ENCODE measurements around the gene DNAJB2.

DNA sequence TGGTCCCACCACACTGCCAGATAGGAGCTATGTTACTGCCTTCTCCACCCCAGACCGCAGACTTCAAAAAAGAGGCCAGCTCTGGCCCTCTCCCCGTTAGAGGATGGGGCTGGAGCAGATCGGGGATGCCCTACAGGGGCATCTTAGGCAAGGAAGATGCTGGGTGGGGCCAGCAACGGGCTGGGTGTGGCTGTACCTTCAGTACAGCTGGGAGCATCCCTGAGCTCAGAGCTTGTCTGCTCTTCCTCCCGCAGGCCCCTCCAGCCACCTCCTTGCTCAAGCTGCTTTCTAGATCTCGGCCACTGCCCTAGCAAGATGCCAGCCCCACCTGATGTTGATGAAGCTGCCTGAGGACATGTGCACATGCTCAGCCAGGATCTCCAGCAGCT lies 20.2 kb downstream of the DNAJB2 start:
- TF ChIP-seq POLR2A (IDR thresholded peaks at IDR 0.05), result no peak
- TF ChIP-seq CTCF (IDR thresholded peaks at IDR 0.05), result no peak
